ENCODE data around the gene VPS26A.
A peak's percentile ranks its signal among the peaks of the same experiment; 100 is the strongest.

The VPS26A gene

DNA sequence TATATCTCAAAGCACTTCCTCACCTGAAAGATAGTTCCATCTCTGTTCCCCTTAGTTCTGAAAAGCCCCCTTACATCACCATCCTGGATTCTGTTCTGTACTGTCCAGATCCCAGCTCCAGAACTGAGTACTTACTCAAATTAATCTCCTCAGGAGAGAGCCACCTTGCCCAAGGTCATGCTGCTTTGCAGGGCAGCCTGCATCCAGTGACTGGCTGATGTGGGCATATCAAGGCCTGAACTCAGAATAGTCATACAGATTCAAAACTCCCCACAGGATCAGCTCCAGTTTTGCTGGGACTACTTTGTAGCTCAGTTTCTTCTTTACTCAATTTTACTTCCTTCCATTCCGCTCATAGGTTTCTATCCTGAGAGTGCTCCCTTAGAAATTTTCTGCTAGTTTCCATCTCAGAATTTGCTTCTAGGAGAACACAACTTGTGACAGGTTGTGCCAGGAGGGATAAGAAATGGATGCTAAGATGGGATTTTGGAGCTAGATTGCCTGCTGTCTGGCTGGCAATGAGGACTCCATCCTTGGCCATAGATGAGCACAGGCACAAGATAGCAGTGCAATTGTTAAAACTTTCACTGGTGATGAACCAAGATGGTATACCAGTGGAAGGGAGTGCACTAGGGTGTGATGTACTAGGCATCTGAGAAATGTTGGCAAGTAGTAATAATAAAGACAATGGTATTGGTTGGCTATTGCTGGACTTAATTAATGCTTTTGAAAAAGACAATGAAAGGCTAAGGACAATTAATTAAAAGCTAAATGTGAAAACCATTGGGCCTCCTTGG is 18.8 kb upstream of the VPS26A start:
- Histone ChIP-seq H3K9me3 (ENCODE audit: severe bottlenecking) (peaks cover 7% of the 10 kb centered on the region), H3K27ac (no peak overlapping the region), H3K4me3 (ENCODE audit: low read depth, low read length) (no peak overlapping the region), H3K36me3 (no peaks in the 10 kb centered on the region), H3K27me3 (ENCODE audit: insufficient read depth, low read depth, severe bottlenecking) (no peaks in the 10 kb centered on the region)
- DNase-seq, result no peak
- TF ChIP-seq CTCF (IDR thresholded peaks at IDR 0.05; ENCODE audit: low read depth, low read length), result no peak

GRCh38 chr10:69107176-69107490 is 16.8 kb upstream of the VPS26A start:
- no peak for DNase-seq
- TF ChIP-seq CTCF (IDR thresholded peaks at IDR 0.05; ENCODE audit: low read depth, low read length), result no peak
- Histone ChIP-seq H3K4me3 (ENCODE audit: low read depth, low read length) (no peak overlapping the region), H3K27me3 (ENCODE audit: insufficient read depth, low read depth, severe bottlenecking) (no peaks in the 10 kb centered on the region), H3K9me3 (ENCODE audit: severe bottlenecking) (peaks cover 7% of the 10 kb centered on the region), H3K27ac (no peak overlapping the region), H3K36me3 (no peaks in the 10 kb centered on the region)

GRCh38 chr10:69107699-69108098 is 16.3 kb upstream of the VPS26A start:
- Histone ChIP-seq H3K36me3 (no peaks in the 10 kb centered on the region), H3K4me3 (ENCODE audit: low read depth, low read length) (no peak overlapping the region), H3K27me3 (ENCODE audit: insufficient read depth, low read depth, severe bottlenecking) (no peaks in the 10 kb centered on the region), H3K9me3 (ENCODE audit: severe bottlenecking) (peaks cover 7% of the 10 kb centered on the region), H3K27ac (no peak overlapping the region)
- DNase-seq, result no peak
- TF ChIP-seq CTCF (IDR thresholded peaks at IDR 0.05; ENCODE audit: low read depth, low read length), result no peak

- no peaks in the 10 kb centered on the region for H3K27me3 ChIP-seq (ENCODE audit: insufficient read depth, low read depth, severe bottlenecking)
- H3K36me3 ChIP-seq, result no peaks in the 10 kb centered on the region
- DNase-seq, result no peak
- no peak overlapping the region for H3K27ac ChIP-seq
- no peaks in the 10 kb centered on the region for H3K9me3 ChIP-seq (ENCODE audit: severe bottlenecking)
- H3K4me3 ChIP-seq (ENCODE audit: low read depth, low read length), result no peak overlapping the region
- TF ChIP-seq CTCF (IDR thresholded peaks at IDR 0.05; ENCODE audit: low read depth, low read length), result no peak
These were observed 4.1 kb upstream of the VPS26A start for GRCh38 chr10:69119896-69120295.

DNA sequence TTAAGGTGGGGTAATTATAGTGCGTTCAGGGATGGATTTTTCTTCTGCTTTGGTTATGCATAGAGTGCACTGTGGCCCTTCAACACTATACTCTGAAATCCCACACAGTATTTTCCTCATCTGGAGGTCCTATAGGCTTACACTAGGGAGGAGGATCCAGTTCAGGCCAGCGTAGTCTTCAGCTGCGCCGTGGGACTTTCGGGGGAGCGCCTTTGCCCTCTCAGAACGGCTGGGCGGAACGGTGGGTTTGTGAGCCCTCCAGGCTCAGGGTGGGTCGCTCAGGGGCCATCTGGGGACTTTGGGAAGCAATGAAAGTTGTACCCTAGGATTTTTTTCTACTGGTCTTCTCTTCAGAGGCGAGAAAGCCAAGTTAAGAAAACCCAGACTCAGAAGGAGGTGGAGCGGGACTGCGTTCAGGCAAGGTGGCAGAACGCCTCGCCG is 652 bp upstream of the VPS26A start:
- Histone ChIP-seq H3K4me3 (ENCODE audit: low read depth, low read length) (peak overlapping the region; percentile 92), H3K27me3 (ENCODE audit: insufficient read depth, low read depth, severe bottlenecking) (no peaks in the 10 kb centered on the region), H3K36me3 (no peaks in the 10 kb centered on the region), H3K27ac (peak overlapping the region; percentile 77), H3K9me3 (ENCODE audit: severe bottlenecking) (no peaks in the 10 kb centered on the region)
- DNase-seq, result peak; percentile 73
- TF ChIP-seq CTCF (IDR thresholded peaks at IDR 0.05; ENCODE audit: low read depth, low read length), result peak; percentile 69; the same call in 1 of the 2 replicates

Measured in WERI-Rb-1 (cell line).